ENCODE data around the gene B9D2.

The B9D2 gene

DNA sequence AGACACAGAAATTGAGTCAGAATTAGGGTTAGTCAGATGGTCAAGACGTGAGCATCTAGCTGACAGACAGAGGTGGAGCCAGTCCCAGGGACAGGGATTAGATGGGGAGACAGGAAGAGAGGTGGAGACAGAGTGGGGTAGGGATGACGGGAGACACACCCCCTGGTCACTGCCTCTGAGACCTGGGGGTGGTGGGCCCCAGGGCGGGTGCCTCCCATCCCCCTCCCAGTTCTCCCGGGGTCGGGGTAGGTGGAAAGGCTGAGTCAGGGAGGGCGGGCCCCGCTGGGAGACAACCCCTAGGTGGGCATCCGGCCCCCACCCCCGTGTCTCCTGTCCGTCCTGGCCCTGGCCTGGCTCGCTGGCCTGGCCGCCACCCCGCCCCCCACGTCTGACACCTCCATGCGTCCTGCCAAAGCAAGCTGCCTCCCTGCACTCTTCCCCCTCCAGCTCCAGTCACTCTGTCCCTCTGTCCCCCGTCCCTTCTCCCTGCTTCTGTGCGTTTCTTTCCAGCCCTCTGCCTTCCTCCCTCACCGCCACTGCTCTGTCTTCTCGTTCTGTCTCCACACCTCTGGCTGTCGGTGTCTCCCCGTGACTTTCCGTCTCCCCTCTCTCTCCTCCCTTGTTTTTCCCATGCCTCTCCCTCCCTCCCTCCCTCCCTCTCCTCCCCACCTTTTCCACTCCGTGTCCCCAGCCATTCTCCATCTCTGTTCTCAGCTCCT, 38.9 kb downstream of the B9D2 start:
- POLR2A ChIA-PET, result interaction anchor here (0.7 to 3.3 kb wide), 4 partner anchors 24 to 535 kb away, joined by 3 to 8 read pairs (median 6); partner anchors contain the start of genes DMAC2, RPS19 and TGFB1
- H3K4me3 ChIP-seq (ENCODE audit: low read depth, low read length), result peak overlapping the region; percentile 38
- DNase-seq (ENCODE audit: low read depth, low spot score), result no peak
- TF ChIP-seq, protein P1, sequence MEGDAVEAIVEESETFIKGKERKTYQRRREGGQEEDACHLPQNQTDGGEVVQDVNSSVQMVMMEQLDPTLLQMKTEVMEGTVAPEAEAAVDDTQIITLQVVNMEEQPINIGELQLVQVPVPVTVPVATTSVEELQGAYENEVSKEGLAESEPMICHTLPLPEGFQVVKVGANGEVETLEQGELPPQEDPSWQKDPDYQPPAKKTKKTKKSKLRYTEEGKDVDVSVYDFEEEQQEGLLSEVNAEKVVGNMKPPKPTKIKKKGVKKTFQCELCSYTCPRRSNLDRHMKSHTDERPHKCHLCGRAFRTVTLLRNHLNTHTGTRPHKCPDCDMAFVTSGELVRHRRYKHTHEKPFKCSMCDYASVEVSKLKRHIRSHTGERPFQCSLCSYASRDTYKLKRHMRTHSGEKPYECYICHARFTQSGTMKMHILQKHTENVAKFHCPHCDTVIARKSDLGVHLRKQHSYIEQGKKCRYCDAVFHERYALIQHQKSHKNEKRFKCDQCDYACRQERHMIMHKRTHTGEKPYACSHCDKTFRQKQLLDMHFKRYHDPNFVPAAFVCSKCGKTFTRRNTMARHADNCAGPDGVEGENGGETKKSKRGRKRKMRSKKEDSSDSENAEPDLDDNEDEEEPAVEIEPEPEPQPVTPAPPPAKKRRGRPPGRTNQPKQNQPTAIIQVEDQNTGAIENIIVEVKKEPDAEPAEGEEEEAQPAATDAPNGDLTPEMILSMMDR (IDR thresholded peaks at IDR 0.05; ENCODE audit: insufficient read depth, low read length, missing control alignments), result no peak
- CTCF ChIA-PET, result interaction anchor here (1.2 to 7.9 kb wide), 3 partner anchors 17 to 30 kb away, joined by 3 to 53 read pairs (median 4); no protein-coding TSS in a partner anchor

DNA sequence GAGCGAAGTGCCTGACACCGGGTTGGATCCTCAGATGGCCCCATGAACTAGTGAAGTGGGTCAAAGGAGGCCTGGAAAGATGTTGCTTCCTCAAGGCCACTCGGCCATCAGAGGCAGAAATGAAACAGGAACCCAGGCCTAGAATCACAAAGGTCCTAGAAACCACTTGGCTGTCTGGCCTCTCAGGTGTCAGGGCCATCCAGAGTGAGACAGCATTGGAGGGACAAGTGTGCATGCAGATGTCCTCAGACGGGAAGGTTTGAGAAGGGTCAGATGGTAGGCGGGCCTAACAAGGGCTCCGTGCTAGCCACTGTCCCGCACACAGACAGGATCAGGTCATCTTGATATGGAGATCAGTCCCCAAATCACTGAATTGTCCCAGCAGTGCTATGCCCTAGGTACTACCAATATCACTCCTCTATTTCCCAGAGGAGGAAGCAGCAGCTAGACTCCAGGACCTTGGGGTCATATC, 39.7 kb downstream of the B9D2 start:
- TF ChIP-seq, protein P1 (IDR thresholded peaks at IDR 0.05; ENCODE audit: insufficient read depth, low read length, missing control alignments), result no peak
- no peak for DNase-seq (ENCODE audit: low read depth, low spot score)
- CTCF ChIA-PET, result interaction anchor here (0.6 to 7.9 kb wide), 4 partner anchors 16 to 460 kb away, joined by 3 to 53 read pairs (median 5); no protein-coding TSS in a partner anchor
- POLR2A ChIA-PET, result interaction anchor here (1.9 to 3.3 kb wide), 2 partner anchors 29 to 115 kb away, joined by 8 read pairs; partner anchors contain the start of genes DMAC2 and TGFB1
- no peak overlapping the region; the same call in 1 of the 2 replicates for H3K4me3 ChIP-seq (ENCODE audit: low read depth, low read length)

DNA sequence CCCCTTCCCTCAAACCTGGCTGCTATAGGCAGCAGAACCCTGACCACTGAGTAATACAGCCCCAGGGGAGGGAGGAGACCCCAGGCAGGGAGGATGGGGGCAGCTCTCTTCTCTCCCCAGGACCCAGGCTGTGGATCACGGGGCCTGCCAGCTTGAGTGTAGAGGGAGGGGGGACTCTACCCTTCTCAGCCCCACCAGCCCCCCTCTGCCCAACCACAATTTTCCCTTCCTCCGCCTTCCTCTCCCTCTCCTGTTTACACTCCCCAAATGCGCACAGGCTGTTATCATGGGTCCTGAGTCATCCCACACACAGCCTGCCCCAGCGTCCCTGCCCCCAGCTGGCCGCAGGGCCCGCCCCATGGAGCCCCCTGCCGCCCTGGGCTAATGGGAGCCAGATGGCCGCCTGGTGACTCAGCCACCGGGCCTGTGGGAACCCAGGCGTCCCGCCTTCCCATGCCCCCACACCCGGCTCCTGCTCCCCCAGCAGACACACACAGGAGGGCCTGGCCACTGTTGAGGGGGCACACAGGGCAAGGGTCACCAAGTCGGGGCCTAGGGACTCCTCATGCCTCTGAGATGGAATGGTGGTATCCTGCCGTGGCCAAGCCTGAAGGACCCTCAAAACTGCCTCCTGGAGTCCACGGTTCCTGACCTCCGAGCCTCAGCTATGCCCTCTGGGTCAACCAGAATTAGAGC, 40.4 kb downstream of the B9D2 start:
- peak overlapping the region; percentile 6; the same call in 1 of the 2 replicates for H3K4me3 ChIP-seq (ENCODE audit: low read depth, low read length)
- DNase-seq (ENCODE audit: low read depth, low spot score), result peak; percentile 86
- TF ChIP-seq, protein P1 (IDR thresholded peaks at IDR 0.05; ENCODE audit: insufficient read depth, low read length, missing control alignments), result no peak
- CTCF ChIA-PET, result interaction anchor here (0.6 to 7.9 kb wide), 7 partner anchors 12 to 460 kb away, joined by 3 to 53 read pairs (median 7); no protein-coding TSS in a partner anchor
- POLR2A ChIA-PET, result interaction anchor here (1.3 to 3.3 kb wide), 3 partner anchors 29 to 116 kb away, joined by 5 to 8 read pairs (median 8); partner anchors contain the start of genes DMAC2 and TGFB1

DNA sequence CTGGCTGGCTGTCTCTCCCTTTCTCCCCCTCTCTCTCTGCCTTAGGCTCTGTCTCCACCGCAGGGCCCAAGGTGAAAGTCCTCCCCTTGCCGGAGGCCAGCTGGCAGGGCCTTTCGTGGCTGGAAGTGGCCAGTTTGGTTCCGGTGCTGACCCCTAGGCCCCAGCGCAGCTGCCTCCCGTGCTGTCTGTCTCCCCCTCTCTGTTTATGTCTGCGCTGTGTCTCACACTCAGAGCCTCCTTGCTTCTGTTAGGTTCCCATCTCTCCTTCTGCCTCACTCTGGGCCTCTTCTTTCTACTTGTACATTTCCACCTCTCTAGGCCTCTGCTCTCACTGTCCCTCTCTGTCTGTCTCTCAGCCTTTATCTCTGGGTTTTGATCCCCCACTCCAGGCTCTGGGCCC, 40.9 kb downstream of the B9D2 start:
- ChIA-PET POLR2A (interaction anchor here (1.3 to 3.3 kb wide), 3 partner anchors 29 to 117 kb away, joined by 5 to 8 read pairs (median 8); partner anchors contain the start of genes DMAC2 and TGFB1), CTCF (interaction anchor here (1.2 to 7.9 kb wide), 8 partner anchors 9 to 102 kb away, joined by 4 to 53 read pairs (median 6); no protein-coding TSS in a partner anchor)
- H3K4me3 ChIP-seq (ENCODE audit: low read depth, low read length), result peak overlapping the region; percentile 6
- TF ChIP-seq, protein P1 (IDR thresholded peaks at IDR 0.05; ENCODE audit: insufficient read depth, low read length, missing control alignments), result no peak
- DNase-seq (ENCODE audit: low read depth, low spot score), result no peak

DNA sequence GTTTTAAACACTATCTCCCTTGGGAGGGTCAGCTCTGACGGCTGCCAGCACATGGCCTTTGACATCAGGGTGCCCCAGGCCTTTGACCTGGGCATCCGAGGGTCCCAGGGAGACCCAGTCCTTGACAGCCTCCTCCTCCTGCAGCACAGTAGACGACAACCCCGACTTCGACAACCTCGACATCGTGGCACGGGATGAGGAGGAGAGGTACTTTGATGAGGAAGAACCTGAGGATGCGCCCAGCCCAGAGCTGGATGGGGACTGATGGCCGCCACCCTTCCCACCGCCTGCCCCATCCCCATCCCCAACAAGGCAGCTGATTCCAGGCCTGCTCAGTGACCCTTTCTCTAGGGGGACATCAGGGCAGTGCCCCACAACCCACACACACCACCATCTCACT, 41.5 kb downstream of the B9D2 start:
- TF ChIP-seq, protein P1 (IDR thresholded peaks at IDR 0.05; ENCODE audit: insufficient read depth, low read length, missing control alignments), result no peak
- no peak for DNase-seq (ENCODE audit: low read depth, low spot score)
- H3K4me3 ChIP-seq (ENCODE audit: low read depth, low read length), result no peak overlapping the region
- POLR2A ChIA-PET, result interaction anchor here (0.9 to 3.3 kb wide), 4 partner anchors 11 to 117 kb away, joined by 3 to 9 read pairs (median 6); partner anchors contain the start of genes B3GNT8, CCDC97 and DMAC2
- CTCF ChIA-PET, result interaction anchor here (0.7 to 7.9 kb wide), 21 partner anchors 10 to 248 kb away, joined by 3 to 53 read pairs (median 5); partner anchors contain the start of genes B3GNT8, B9D2 and BCKDHA

Data from AG04449 (cell line).